ENCODE measurements around the gene GRAP2.

GRAP2 gene

DNA sequence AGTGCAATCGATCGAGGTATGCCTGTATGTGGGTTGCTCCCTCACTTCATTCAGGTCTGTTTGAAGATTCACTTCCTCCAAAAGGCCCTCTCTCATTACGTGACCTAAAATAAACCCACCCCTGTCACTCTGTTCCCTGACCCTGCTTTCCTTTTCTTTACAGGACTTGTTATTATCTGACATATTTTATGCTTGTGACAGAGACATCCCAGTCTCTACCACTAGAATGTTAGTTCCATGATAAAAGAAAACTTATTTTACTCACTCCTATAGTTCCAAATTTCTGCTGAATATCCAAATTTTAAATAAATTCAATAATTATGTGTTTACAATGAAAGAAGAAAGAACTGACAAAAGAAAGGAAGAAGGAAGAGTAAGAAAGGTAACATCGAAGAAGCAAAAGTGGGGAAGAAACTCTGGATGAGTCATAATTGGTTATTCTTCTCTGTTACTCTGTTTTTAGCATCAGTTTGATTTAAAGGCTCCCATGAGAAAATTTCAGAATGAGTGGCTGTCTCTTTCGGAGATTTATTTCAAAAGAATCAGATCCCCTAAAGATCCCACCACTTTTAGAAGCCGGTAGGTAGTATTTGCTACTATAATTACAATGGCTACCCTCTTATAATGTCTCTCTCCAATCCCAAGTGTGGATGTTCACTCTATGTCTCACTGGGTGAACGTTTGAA is 40.8 kb upstream of the GRAP2 start:
- TF ChIP-seq FOXP2 (optimal IDR thresholded peaks at IDR 0.05; ENCODE audit: borderline replicate concordance, extremely low read depth, extremely low read length, insufficient read depth) (no peak), SIN3A (IDR thresholded peaks at IDR 0.05; ENCODE audit: borderline replicate concordance, insufficient read depth, low read length) (no peak), TAF1 (IDR thresholded peaks at IDR 0.05; ENCODE audit: borderline replicate concordance, insufficient read depth, low read length) (no peak), POLR2AphosphoS5 (IDR thresholded peaks at IDR 0.05; ENCODE audit: low read depth, low read length) (no peak)
- TF ChIP-seq, protein P1, sequence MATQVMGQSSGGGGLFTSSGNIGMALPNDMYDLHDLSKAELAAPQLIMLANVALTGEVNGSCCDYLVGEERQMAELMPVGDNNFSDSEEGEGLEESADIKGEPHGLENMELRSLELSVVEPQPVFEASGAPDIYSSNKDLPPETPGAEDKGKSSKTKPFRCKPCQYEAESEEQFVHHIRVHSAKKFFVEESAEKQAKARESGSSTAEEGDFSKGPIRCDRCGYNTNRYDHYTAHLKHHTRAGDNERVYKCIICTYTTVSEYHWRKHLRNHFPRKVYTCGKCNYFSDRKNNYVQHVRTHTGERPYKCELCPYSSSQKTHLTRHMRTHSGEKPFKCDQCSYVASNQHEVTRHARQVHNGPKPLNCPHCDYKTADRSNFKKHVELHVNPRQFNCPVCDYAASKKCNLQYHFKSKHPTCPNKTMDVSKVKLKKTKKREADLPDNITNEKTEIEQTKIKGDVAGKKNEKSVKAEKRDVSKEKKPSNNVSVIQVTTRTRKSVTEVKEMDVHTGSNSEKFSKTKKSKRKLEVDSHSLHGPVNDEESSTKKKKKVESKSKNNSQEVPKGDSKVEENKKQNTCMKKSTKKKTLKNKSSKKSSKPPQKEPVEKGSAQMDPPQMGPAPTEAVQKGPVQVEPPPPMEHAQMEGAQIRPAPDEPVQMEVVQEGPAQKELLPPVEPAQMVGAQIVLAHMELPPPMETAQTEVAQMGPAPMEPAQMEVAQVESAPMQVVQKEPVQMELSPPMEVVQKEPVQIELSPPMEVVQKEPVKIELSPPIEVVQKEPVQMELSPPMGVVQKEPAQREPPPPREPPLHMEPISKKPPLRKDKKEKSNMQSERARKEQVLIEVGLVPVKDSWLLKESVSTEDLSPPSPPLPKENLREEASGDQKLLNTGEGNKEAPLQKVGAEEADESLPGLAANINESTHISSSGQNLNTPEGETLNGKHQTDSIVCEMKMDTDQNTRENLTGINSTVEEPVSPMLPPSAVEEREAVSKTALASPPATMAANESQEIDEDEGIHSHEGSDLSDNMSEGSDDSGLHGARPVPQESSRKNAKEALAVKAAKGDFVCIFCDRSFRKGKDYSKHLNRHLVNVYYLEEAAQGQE (IDR thresholded peaks at IDR 0.05; ENCODE audit: insufficient read depth in 1 of 2, low read depth in 2 of 2, low read length in 2 of 2), result no peak

DNA sequence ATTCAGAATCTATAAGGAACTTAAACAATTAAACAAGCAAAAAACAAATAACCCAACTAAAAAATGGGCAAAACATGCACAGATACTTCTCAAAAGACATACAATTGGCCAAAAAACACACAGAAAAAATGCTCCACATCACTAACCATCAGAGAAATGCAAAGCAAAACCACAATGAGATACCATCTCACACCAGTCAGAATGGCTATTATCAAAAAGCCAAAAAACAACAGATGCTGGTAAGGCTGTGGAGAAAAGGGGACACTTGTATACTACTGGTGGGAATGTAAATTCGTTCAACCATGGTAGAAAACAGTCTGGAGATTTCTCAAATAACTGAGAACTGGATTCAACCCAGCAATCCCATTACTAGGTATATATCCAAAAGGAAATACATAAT is 32.1 kb upstream of the GRAP2 start:
- TF ChIP-seq, protein P1 (IDR thresholded peaks at IDR 0.05; ENCODE audit: insufficient read depth in 1 of 2, low read depth in 2 of 2, low read length in 2 of 2), result no peak
- TF ChIP-seq POLR2AphosphoS5 (IDR thresholded peaks at IDR 0.05; ENCODE audit: low read depth, low read length) (no peak), SIN3A (IDR thresholded peaks at IDR 0.05; ENCODE audit: borderline replicate concordance, insufficient read depth, low read length) (no peak), TAF1 (IDR thresholded peaks at IDR 0.05; ENCODE audit: borderline replicate concordance, insufficient read depth, low read length) (no peak), FOXP2 (optimal IDR thresholded peaks at IDR 0.05; ENCODE audit: borderline replicate concordance, extremely low read depth, extremely low read length, insufficient read depth) (no peak)

DNA sequence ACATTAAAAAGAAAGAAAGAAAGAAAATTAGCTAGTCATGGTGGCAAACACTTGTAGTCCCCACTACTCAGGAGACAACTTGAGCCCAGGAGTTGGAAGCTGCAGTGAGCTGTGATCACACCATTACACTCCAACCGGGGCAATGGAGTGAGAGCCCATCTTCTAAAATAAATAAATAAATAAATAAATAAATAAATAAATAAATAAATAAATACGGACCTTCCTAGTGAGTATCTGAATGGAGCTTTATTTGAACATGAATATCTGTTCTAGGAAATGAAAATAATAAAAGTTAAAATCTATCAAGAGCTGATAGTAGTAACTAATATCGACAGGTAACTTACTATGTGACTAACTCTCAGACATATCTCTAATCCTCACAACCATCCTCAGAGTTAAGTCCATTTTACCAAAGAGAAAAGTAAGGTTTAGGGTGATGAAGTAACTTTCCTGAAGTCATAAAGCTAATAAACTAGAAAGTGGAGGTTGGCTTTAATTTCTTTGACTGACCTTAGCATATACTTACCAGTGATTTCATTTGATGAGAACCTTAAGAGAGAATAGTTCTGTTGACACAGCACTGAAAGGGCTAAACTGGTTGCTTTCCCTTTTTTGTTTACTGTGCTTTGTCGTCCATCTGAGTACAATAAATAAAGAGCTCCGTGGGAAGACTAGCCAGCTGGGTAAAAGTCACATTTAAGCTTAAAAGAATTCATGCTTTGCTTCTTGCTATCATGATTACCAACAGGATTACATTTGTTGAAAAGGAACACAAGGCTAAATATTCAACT is 29.7 kb upstream of the GRAP2 start:
- TF ChIP-seq SIN3A (IDR thresholded peaks at IDR 0.05; ENCODE audit: borderline replicate concordance, insufficient read depth, low read length) (no peak), POLR2AphosphoS5 (IDR thresholded peaks at IDR 0.05; ENCODE audit: low read depth, low read length) (no peak), TAF1 (IDR thresholded peaks at IDR 0.05; ENCODE audit: borderline replicate concordance, insufficient read depth, low read length) (no peak), FOXP2 (optimal IDR thresholded peaks at IDR 0.05; ENCODE audit: borderline replicate concordance, extremely low read depth, extremely low read length, insufficient read depth) (no peak)
- TF ChIP-seq, protein P1 (IDR thresholded peaks at IDR 0.05; ENCODE audit: insufficient read depth in 1 of 2, low read depth in 2 of 2, low read length in 2 of 2), result no peak

DNA sequence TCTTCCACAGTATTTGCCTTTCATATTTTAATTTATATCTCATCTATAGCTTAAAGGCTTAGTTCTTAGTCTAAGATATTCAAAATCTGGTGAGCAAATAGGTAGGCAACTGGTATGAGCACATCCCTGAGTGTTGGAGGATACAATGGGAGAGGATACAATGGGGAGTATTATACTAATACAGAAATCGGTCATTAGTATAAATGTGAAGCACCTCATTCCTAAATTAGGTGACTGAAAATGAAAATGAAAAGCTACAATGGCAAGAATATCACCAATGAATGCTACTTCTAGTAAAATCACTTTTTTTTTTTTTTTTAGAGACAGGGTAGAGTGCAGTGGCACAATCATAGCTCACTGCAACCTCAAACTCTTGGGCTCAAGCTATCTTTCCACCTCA is 28.3 kb upstream of the GRAP2 start:
- no peak for TF ChIP-seq TAF1 (IDR thresholded peaks at IDR 0.05; ENCODE audit: borderline replicate concordance, insufficient read depth, low read length)
- TF ChIP-seq, protein P1 (IDR thresholded peaks at IDR 0.05; ENCODE audit: insufficient read depth in 1 of 2, low read depth in 2 of 2, low read length in 2 of 2), result no peak
- TF ChIP-seq SIN3A (IDR thresholded peaks at IDR 0.05; ENCODE audit: borderline replicate concordance, insufficient read depth, low read length), result no peak
- TF ChIP-seq FOXP2 (optimal IDR thresholded peaks at IDR 0.05; ENCODE audit: borderline replicate concordance, extremely low read depth, extremely low read length, insufficient read depth), result no peak
- no peak for TF ChIP-seq POLR2AphosphoS5 (IDR thresholded peaks at IDR 0.05; ENCODE audit: low read depth, low read length)
